Smooth muscle cell (in vitro differentiated cells): Measurements from ENCODE around the gene MMEL1. TPM values are rescaled to one million over a fixed set of nuclear protein-coding genes. Genes with fewer than 3 reads are reported as not detected.
"Not testable (repeated sequence)": the region's sequence is repeated elsewhere in the genome, so short reads cannot be mapped to it uniquely, and the experiment has no call there.

Experiments
- DNase-seq: peaks from one replicate; lab custom pipeline; 2025; ENCODE audit not compliant: unreplicated experiment; lab: John Stamatoyannopoulos, UW
- H2AFZ ChIP-seq: fragments of 200-600 bp; sonication (generic); 2 replicates; pipeline ENCODE4 v1.6.0; 2016; ENCODE audit warnings: antibody characterized with exemption, low read depth, mild to moderate bottlenecking
- H3F3A ChIP-seq: fragments of 200-600 bp; sonication (generic); 2 replicates; pipeline ENCODE4 v1.6.0; 2017; ENCODE audit warnings: antibody characterized with exemption, low read depth
- H3K27ac ChIP-seq: fragments of 200-600 bp; sonication (generic); 2 replicates; pipeline ENCODE4 v1.5.1; 2016; ENCODE audit warnings: low read depth, mild to moderate bottlenecking
- H3K27me3 ChIP-seq: fragments of 200-600 bp; sonication (generic); 2 replicates; pipeline ENCODE4 v1.6.1; 2016; ENCODE audit warnings: low read depth, mild to moderate bottlenecking
- H3K36me3 ChIP-seq: fragments of 200-600 bp; sonication (generic); 2 replicates; pipeline ENCODE4 v1.5.1; 2016; ENCODE audit warnings: low read depth
- H3K4me1 ChIP-seq: fragments of 200-600 bp; sonication (generic); 2 replicates; pipeline ENCODE4 v1.5.1; 2016; ENCODE audit warnings: low read depth
- H3K4me2 ChIP-seq: fragments of 200-600 bp; sonication (generic); 2 replicates; pipeline ENCODE4 v1.6.0; 2016; ENCODE audit warnings: mild to moderate bottlenecking
- H3K4me3 ChIP-seq: fragments of 200-600 bp; sonication (generic); 2 replicates; pipeline ENCODE4 v1.5.1; 2016; ENCODE audit warnings: mild to moderate bottlenecking
- H3K79me2 ChIP-seq: fragments of 200-600 bp; sonication (generic); 2 replicates; pipeline ENCODE4 v1.6.0; 2016; ENCODE audit warnings: low read depth, mild to moderate bottlenecking
- H3K9ac ChIP-seq: fragments of 200-600 bp; sonication (generic); 2 replicates; pipeline ENCODE4 v1.6.0; 2016; ENCODE audit warnings: low read depth
- H3K9me3 ChIP-seq: fragments of 200-600 bp; sonication (generic); replicated peaks from 2 replicates; pipeline ENCODE4 v1.5.1; 2016; ENCODE audit warnings: low read depth
- H4K20me1 ChIP-seq: fragments of 200-600 bp; sonication (generic); 2 replicates; pipeline ENCODE4 v1.6.0; 2016; ENCODE audit warnings: low read depth
- CTCF ChIP-seq: fragments of 200-600 bp; sonication (generic); IDR thresholded peaks from 2 replicates; pipeline ENCODE4 v1.5.1; 2017; ENCODE audit warnings: borderline replicate concordance, mild to moderate bottlenecking, antibody characterized with exemption; ENCODE audit not compliant: insufficient read depth, poor library complexity, severe bottlenecking
- WGBS: methylation state at CpG from one replicate; pipeline ENCODE4 v1.1.7; 2016; ENCODE audit warnings: low lambda C conversion rate; 5-methylcytosine and 5-hydroxymethylcytosine counted together
- polyA plus RNA-seq: library from polyadenylated mRNA; unstranded; fragments of >200 nt; fragmentation: Nextera tagmentation; extraction: Ambion mirVana; gene quantifications from 2 replicates; pipeline ENCODE4 v1.2.1, GENCODE V29; 2016
- total RNA-seq: library from RNA; depleted of rRNA; stranded (reverse); fragments of >200 nt; gene quantifications from 2 replicates; pipeline ENCODE4 v1.2.3, GENCODE V29; 2014

MMEL1 gene
- total and polyA plus RNA-seq, 2 experiments from 2014 or later: 3.4 TPM; not detected in 1

GRCh38 chr1:2574350-2574749 is 58.5 kb downstream of the MMEL1 start:
- Histone ChIP-seq H3K9me3 (no peaks in the 10 kb centered on the region), H2AFZ (no peak overlapping the region), H3K4me2 (no peak overlapping the region), H3K4me1 (no peaks in the 10 kb centered on the region), H4K20me1 (no peaks in the 10 kb centered on the region), H3K9ac (no peak overlapping the region), H3K79me2 (no peaks in the 10 kb centered on the region), H3K27ac (no peak overlapping the region), H3K36me3 (no peaks in the 10 kb centered on the region), H3K27me3 (no peaks in the 10 kb centered on the region), H3F3A (no peaks in the 10 kb centered on the region), H3K4me3 (no peak overlapping the region)
- 89% methylated on average over 9 of the region's 9 CpGs for WGBS
- DNase-seq: no peak
- no peak for TF ChIP-seq CTCF

GRCh38 chr1:2573250-2573920 is 59.4 kb downstream of the MMEL1 start:
- H3K4me2 ChIP-seq: no peak overlapping the region
- no peaks in the 10 kb centered on the region for H3K36me3 ChIP-seq
- H3K79me2 ChIP-seq: no peaks in the 10 kb centered on the region
- H3K27me3 ChIP-seq: no peaks in the 10 kb centered on the region
- DNase-seq: no peak
- 93% methylated on average over 8 of the region's 8 CpGs for WGBS
- no peak overlapping the region for H3K9ac ChIP-seq
- TF ChIP-seq CTCF: no peak
- H3K27ac ChIP-seq: no peak overlapping the region
- no peaks in the 10 kb centered on the region for H3K9me3 ChIP-seq
- no peaks in the 10 kb centered on the region for H3K4me1 ChIP-seq
- H3F3A ChIP-seq: no peaks in the 10 kb centered on the region
- H2AFZ ChIP-seq: no peak overlapping the region
- no peak overlapping the region for H3K4me3 ChIP-seq
- H4K20me1 ChIP-seq: no peaks in the 10 kb centered on the region

- Histone ChIP-seq H3K4me2 (no peak overlapping the region), H3F3A (no peaks in the 10 kb centered on the region), H3K27ac (no peak overlapping the region), H3K36me3 (no peaks in the 10 kb centered on the region), H3K9ac (no peak overlapping the region), H2AFZ (no peak overlapping the region), H3K9me3 (no peaks in the 10 kb centered on the region), H3K4me1 (no peaks in the 10 kb centered on the region), H3K79me2 (no peaks in the 10 kb centered on the region), H3K27me3 (no peaks in the 10 kb centered on the region), H3K4me3 (no peak overlapping the region), H4K20me1 (no peaks in the 10 kb centered on the region)
- TF ChIP-seq CTCF: no peak
- DNase-seq: no peak
- WGBS: 90% methylated on average over 9 of the region's 9 CpGs
These were observed 61.5 kb downstream of the MMEL1 start for GRCh38 chr1:2571348-2571747.

- Histone ChIP-seq H3K4me2 (no peak overlapping the region), H3K79me2 (no peaks in the 10 kb centered on the region), H3K9ac (no peak overlapping the region), H3F3A (no peaks in the 10 kb centered on the region), H3K27ac (no peak overlapping the region), H4K20me1 (no peaks in the 10 kb centered on the region), H3K36me3 (no peaks in the 10 kb centered on the region), H2AFZ (no peak overlapping the region), H3K4me3 (no peak overlapping the region), H3K27me3 (no peaks in the 10 kb centered on the region), H3K9me3 (no peaks in the 10 kb centered on the region), H3K4me1 (no peaks in the 10 kb centered on the region)
- TF ChIP-seq CTCF: no peak
- DNase-seq: no peak
- 90% methylated on average over 11 of the region's 17 CpGs for WGBS
These were observed 62.5 kb downstream of the MMEL1 start for GRCh38 chr1:2570332-2570731.

- H3F3A ChIP-seq: not testable (repeated sequence)
These were observed 63.1 kb downstream of the MMEL1 start for GRCh38 chr1:2569703-2570102.

More at GRCh38 chr1:2569703-2570102, 63.1 kb downstream of the MMEL1 start:
- H2AFZ ChIP-seq, H3K4me1 ChIP-seq, H4K20me1 ChIP-seq, H3K27ac ChIP-seq, H3K36me3 ChIP-seq, H3K9ac ChIP-seq, H3K4me3 ChIP-seq, H3K4me2 ChIP-seq, H3K9me3 ChIP-seq, H3K79me2 ChIP-seq, H3K27me3 ChIP-seq, DNase-seq: not testable (repeated sequence)
- 88% methylated on average over 9 of the region's 13 CpGs for WGBS
